GM19468 (cell line): ENCODE measurements around the gene KIRREL2.

Experiments
- ATAC-seq: cut with Tn5 transposase; IDR thresholded peaks from one replicate; pipeline ENCODE4 v1.9.1; 2021; ENCODE audit warnings: mild to moderate bottlenecking, moderate library complexity, moderate number of reproducible peaks; ENCODE audit not compliant: unreplicated experiment; ENCODE audit errors: extremely low read depth

KIRREL2 gene

DNA sequence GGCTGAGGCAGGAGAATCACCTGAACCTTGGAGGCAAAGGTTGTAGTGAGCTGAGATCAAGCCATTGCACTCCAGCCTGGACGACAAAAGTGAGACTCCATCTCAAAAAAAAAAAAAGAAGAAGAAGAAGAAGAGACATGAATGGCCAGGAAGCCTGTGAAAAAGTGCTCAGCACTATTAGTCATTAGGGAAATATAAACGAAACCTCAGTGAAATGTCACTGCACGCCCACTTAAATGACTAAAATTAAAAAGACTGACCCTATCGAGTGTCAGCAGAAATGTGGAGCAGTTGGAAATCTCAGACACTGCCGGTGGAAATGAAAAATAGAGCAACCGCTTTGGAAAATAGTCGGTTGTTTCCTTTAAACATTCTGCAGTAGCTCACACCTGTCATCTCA, 56.9 kb downstream of the KIRREL2 start:
- no peak for ATAC-seq

DNA sequence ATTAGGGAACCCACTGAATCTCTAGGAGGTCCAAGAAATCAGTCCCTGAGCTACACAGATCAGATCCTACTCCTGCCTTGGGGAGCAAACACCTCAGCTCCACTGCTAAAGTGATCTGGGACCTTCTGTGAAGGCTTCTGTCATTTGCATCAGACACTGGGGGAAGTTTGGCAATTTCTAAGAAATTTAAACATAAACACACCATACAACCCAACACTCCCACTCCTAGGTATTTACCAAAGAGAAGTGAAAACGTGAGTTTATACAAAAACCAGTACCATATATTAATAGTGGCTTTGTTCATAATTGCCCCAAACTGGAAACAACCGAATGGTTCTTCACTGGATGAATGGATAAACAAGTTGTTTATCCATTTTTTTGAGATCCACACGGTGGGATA, 58.7 kb downstream of the KIRREL2 start:
- no peak for ATAC-seq
